HEK293 (cell line): Measurements from ENCODE around the gene ARL15.

Source experiments
- CTCF ChIA-PET: fragments of 350-600 bp; formaldehyde crosslinking; extraction: SDS; loops from one replicate; lab custom pipeline; 2021; ENCODE audit warnings: antibody characterized with exemption; lab: Yijun Ruan, JAX
- POLR2A ChIA-PET: fragments of 300-600 bp; formaldehyde crosslinking; extraction: SDS; loops from one replicate; lab custom pipeline; 2020; ENCODE audit warnings: antibody characterized with exemption, inconsistent platforms; lab: Yijun Ruan, JAX
- H3K27ac ChIP-seq: fragments of 200-500 bp; sonication (Bioruptor generic); 2 replicates; pipeline ENCODE4 v1.5.1; 2014; ENCODE audit warnings: low read depth, low read length, control low read depth, inconsistent platforms; ENCODE audit errors: extremely low read depth
- H3K36me3 ChIP-seq, 2 experiments: fragments of 200-500 bp in 1 of 2; sonication (Bioruptor generic) in 1 of 2; 1 replicate in 1 of 2; 2 replicates in 1 of 2; pipeline ENCODE4 v1.5.1; 2014 to 2017; ENCODE audit warnings: inconsistent platforms in 2 of 2, low read length in 2 of 2; ENCODE audit not compliant: control insufficient read depth in 2 of 2, insufficient read depth in 1 of 2
- H3K4me1 ChIP-seq: fragments of 200-500 bp; sonication (Bioruptor generic); 2 replicates; pipeline ENCODE4 v1.5.1; 2014; ENCODE audit warnings: mild to moderate bottlenecking, low read length, inconsistent platforms; ENCODE audit not compliant: control insufficient read depth, insufficient read depth
- H3K4me3 ChIP-seq: 2 replicates; pipeline ENCODE4 v1.5.1; 2011; ENCODE audit warnings: low read depth, mild to moderate bottlenecking, control low read depth, low read length, moderate library complexity
- H3K9me3 ChIP-seq: fragments of 200-500 bp; sonication (Bioruptor generic); 2 replicates; pipeline ENCODE4 v1.5.1; 2014; ENCODE audit warnings: low read depth, low read length, inconsistent platforms; ENCODE audit not compliant: control insufficient read depth, insufficient read depth
- GLIS2 ChIP-seq: fragments of 450-650 bp; formaldehyde crosslinking; IDR thresholded peaks from 2 replicates; pipeline ENCODE4 v1.5.1; 2016; ENCODE audit warnings: missing biosample characterization, missing genetic modification characterization
- KLF1 ChIP-seq: fragments of 450-650 bp; formaldehyde crosslinking; IDR thresholded peaks from 2 replicates; pipeline ENCODE4 v1.5.1; 2016; ENCODE audit warnings: missing biosample characterization, missing genetic modification characterization
- OSR2 ChIP-seq: fragments of 450-650 bp; formaldehyde crosslinking; IDR thresholded peaks from 2 replicates; pipeline ENCODE4 v1.5.1; 2016; ENCODE audit warnings: missing biosample characterization, missing genetic modification characterization
- PRDM10 ChIP-seq: fragments of 450-650 bp; formaldehyde crosslinking; IDR thresholded peaks from 2 replicates; pipeline ENCODE4 v1.5.1; 2016; ENCODE audit warnings: missing biosample characterization, missing genetic modification characterization
- ZBTB20 ChIP-seq: fragments of 450-650 bp; formaldehyde crosslinking; IDR thresholded peaks from 2 replicates; pipeline ENCODE4 v1.5.1; 2016; ENCODE audit warnings: missing biosample characterization, missing genetic modification characterization
- ZEB2 ChIP-seq: fragments of 450-650 bp; formaldehyde crosslinking; IDR thresholded peaks from 2 replicates; pipeline ENCODE4 v1.5.1; 2016; ENCODE audit warnings: missing biosample characterization, missing genetic modification characterization
- ZIC2 ChIP-seq: fragments of 450-650 bp; formaldehyde crosslinking; IDR thresholded peaks from 2 replicates; pipeline ENCODE4 v1.5.1; 2016; ENCODE audit warnings: missing biosample characterization, missing genetic modification characterization
- ZNF146 ChIP-seq: fragments of 450-650 bp; formaldehyde crosslinking; IDR thresholded peaks from 2 replicates; pipeline ENCODE4 v1.5.1; 2016; ENCODE audit warnings: missing biosample characterization, missing genetic modification characterization
- ZNF169 ChIP-seq: fragments of 450-650 bp; formaldehyde crosslinking; IDR thresholded peaks from 2 replicates; pipeline ENCODE4 v1.5.1; 2016; ENCODE audit warnings: missing biosample characterization, missing genetic modification characterization
- ZNF239 ChIP-seq: fragments of 450-650 bp; formaldehyde crosslinking; IDR thresholded peaks from 2 replicates; pipeline ENCODE4 v1.5.1; 2016; ENCODE audit warnings: missing biosample characterization, missing genetic modification characterization
- ZNF544 ChIP-seq: fragments of 450-650 bp; formaldehyde crosslinking; IDR thresholded peaks from 2 replicates; pipeline ENCODE4 v1.5.0; 2017; ENCODE audit warnings: missing biosample characterization, missing genetic modification characterization
- ZNF555 ChIP-seq: fragments of 450-650 bp; formaldehyde crosslinking; conservative IDR thresholded peaks from 2 replicates; pipeline ENCODE4 v1.5.1; 2017; ENCODE audit warnings: missing biosample characterization, mild to moderate bottlenecking, missing genetic modification characterization, inconsistent platforms
- ZNF560 ChIP-seq: fragments of 450-650 bp; formaldehyde crosslinking; IDR thresholded peaks from 2 replicates; pipeline ENCODE4 v1.5.1; 2017; ENCODE audit warnings: missing biosample characterization, missing genetic modification characterization, borderline replicate concordance
- ZSCAN23 ChIP-seq: fragments of 450-650 bp; formaldehyde crosslinking; IDR thresholded peaks from 2 replicates; pipeline ENCODE4 v1.5.1; 2016; ENCODE audit warnings: missing biosample characterization, missing genetic modification characterization
- TF ChIP-seq, protein P1 (sequence below): fragments of 450-650 bp; formaldehyde crosslinking; IDR thresholded peaks from 2 replicates; pipeline ENCODE4 v1.5.1; 2017; ENCODE audit warnings: missing biosample characterization, missing genetic modification characterization

ARL15 gene

GRCh38 chr5:54205918-54206317 is 104.5 kb downstream of the ARL15 start:
- H3K36me3 ChIP-seq, result no peaks in the 10 kb centered on the region
- H3K4me3 ChIP-seq, result no peak overlapping the region
- no peaks in the 10 kb centered on the region for H3K4me1 ChIP-seq
- ChIA-PET POLR2A (no interaction called here), CTCF (no interaction called here)
- no peaks in the 10 kb centered on the region for H3K9me3 ChIP-seq
- TF ChIP-seq ZNF239 (no peak), ZEB2 (tag by site-specific recombination) (no peak), ZBTB20 (tag by site-specific recombination) (0 out of 2 replicates have a peak, but pooled peaks have one; percentile 15), ZIC2 (tag by site-specific recombination) (no peak)
- no peak overlapping the region for H3K27ac ChIP-seq

- ChIA-PET CTCF (no interaction called here), POLR2A (no interaction called here)
- Histone ChIP-seq H3K9me3 (no peaks in the 10 kb centered on the region), H3K36me3 (no peaks in the 10 kb centered on the region), H3K4me3 (no peak overlapping the region), H3K4me1 (no peaks in the 10 kb centered on the region), H3K27ac (no peak overlapping the region)
- TF ChIP-seq ZNF544 (tag by site-specific recombination) (no peak), GLIS2 (tag by site-specific recombination) (no peak)
- TF ChIP-seq, protein P1, sequence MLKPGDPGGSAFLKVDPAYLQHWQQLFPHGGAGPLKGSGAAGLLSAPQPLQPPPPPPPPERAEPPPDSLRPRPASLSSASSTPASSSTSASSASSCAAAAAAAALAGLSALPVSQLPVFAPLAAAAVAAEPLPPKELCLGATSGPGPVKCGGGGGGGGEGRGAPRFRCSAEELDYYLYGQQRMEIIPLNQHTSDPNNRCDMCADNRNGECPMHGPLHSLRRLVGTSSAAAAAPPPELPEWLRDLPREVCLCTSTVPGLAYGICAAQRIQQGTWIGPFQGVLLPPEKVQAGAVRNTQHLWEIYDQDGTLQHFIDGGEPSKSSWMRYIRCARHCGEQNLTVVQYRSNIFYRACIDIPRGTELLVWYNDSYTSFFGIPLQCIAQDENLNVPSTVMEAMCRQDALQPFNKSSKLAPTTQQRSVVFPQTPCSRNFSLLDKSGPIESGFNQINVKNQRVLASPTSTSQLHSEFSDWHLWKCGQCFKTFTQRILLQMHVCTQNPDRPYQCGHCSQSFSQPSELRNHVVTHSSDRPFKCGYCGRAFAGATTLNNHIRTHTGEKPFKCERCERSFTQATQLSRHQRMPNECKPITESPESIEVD (tag by site-specific recombination), result 0 out of 2 replicates have a peak, but pooled peaks have one; percentile 10
These were observed 104.9 kb downstream of the ARL15 start for GRCh38 chr5:54205453-54205852.

GRCh38 chr5:54197018-54197417 is 113.4 kb downstream of the ARL15 start:
- Histone ChIP-seq H3K4me1 (no peaks in the 10 kb centered on the region; the same call in 1 of the 2 replicates), H3K27ac (no peak overlapping the region), H3K36me3 (no peaks in the 10 kb centered on the region), H3K4me3 (no peak overlapping the region), H3K9me3 (no peaks in the 10 kb centered on the region)
- TF ChIP-seq ZNF560 (tag by site-specific recombination), result no peak
- no peak for TF ChIP-seq PRDM10 (tag by site-specific recombination)
- no peak for TF ChIP-seq ZSCAN23
- TF ChIP-seq OSR2 (tag by site-specific recombination), result no peak
- TF ChIP-seq ZNF169 (tag by site-specific recombination), result no peak
- no peak for TF ChIP-seq ZNF555 (tag by site-specific recombination)
- no peak for TF ChIP-seq ZNF146 (tag by site-specific recombination)
- no peak for TF ChIP-seq KLF1 (tag by site-specific recombination)
- ChIA-PET POLR2A (no interaction called here), CTCF (no interaction called here)
